GM18505 (cell line): ENCODE data around the gene JADE3.

Source experiments
- ATAC-seq: cut with Tn5 transposase; IDR thresholded peaks from one replicate; pipeline ENCODE4 v1.9.1; 2021; ENCODE audit not compliant: unreplicated experiment
- POLR2A ChIP-seq: IDR thresholded peaks from 4 replicates; pipeline ENCODE4 v1.6.1; 2011; ENCODE audit warnings: borderline replicate concordance; ENCODE audit not compliant: insufficient read depth, insufficient read length; ENCODE audit errors: extremely low read depth

JADE3 gene

DNA sequence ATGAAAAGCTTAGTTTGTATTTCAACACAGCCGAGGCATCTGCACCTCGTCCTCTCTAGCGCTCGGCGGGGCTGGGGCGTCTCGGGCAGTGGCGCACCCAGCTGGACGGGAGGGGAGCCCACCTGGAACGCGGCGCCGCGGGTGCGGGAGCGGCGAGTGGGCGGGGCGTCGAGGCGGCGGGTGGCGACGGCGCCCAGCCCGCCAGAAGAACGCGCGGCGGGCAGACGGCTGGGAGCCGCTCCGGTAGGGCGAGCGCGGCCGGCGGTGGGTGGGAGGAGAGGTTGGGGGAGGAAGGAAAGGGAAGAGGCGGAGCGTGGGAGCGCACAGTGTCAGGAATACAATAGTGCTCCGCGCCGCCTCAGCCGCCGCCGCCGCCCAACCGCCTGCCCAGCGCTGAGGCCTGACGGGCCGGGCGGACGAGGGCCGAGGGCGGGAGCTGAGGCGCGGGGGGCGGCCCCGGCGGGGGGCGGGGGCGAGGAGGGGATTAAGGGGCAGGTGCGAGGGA is at the start of gene JADE3:
JADE3 (plus strand) TSS at position 324 of the 505 bp plus-strand sequence. CDS start 72,474 bp downstream, outside the sequence.
- TF ChIP-seq POLR2A: no peak
- no peak for ATAC-seq

DNA sequence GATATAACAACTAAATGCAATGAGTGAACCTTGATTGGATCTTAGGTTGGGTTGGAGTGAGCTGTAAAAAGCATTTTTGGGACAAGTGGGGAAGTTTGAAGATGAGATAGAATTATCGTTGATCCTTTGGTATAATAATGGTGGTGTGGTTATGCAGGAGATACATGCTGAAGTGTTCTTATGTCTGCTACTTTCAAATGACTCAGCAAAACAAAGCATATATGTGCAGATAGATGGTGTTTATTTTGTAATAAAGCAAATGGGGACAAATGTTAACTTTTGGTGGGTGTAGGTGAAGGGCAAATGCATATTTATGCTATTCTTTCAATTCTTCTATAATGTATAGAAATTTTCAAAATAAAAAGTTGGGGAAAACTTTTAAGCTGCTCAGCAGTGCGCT is 49.1 kb upstream of the JADE3 start:
- TF ChIP-seq POLR2A: no peak
- no peak for ATAC-seq

DNA sequence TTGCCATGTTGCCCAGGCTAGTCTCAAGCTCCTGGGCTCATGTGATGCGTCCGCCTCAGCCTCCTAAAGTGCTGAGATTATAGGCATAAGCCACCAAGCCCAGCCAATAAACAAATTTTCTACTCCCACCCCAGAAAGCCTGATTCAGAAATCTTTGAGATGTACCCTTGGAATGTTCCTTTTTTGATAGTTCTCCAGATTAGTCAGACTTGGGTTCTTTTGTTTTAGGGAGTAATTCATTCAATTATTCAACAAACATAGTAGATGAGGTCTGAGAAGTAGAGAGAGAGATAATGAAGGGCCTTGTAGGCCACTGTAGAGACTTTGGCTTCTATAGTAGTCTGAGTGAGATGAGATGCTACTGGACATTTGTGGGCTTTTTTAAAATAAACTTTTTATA is 47.6 kb upstream of the JADE3 start:
- ATAC-seq: no peak

DNA sequence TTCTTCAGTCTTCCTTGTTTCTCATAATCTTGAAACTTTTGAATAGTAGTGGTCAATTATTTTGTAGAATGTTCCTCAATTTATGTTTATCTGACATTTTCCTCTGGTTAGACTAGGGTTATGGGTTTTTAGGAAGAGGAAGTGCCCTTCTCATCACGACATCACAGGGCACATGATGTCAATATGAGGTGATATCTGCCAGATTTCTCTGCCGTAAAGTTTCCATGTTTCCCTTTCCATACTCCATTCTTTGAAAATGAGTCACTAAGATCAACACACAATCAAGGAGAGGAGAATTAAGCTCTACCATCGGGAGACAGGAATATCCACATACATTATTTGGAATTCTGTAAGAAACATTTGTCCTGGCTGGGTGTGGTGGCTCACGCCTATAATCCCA is 46.9 kb upstream of the JADE3 start:
- no peak for TF ChIP-seq POLR2A
- no peak for ATAC-seq

More for the DNA sequence above, 47.6 kb upstream of the JADE3 start:
- TF ChIP-seq POLR2A: no peak

DNA sequence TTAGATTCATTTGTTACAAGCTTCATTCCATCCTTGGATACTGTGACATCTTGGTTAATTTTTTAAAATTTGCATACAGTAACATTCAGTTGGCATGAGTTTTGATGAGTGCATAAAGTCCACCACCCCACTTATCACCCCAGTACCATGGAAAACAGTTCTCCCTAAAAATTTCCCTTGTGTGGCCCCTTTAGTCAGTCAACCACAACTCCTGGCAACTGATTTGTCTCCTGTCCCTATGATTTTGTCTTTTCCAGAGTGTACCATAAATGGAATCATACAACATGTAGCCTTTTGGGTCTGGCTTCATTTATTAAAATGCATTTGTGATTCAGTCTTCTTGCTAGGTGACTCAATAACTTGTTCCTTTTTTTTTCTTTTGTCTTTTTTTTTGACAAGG is 45.5 kb upstream of the JADE3 start:
- no peak for TF ChIP-seq POLR2A
- no peak for ATAC-seq

DNA sequence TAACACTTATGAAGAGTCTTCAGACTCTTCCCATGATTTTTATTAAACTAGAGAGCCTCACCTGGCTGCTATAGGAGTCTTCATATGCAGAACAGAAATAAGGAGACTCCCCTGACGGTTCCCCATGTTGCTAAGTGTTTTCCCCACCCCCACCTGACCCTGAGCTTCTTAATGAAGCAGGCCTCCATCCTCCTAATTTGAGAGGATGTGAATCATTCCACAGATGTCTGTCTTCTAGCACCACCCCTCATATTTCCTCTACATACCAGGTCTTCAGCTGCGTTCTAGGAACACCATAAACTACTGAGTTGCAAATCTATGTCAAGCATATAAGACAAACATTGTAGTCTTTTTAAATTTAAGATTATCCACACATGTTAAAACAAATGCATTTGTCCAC is 38.5 kb upstream of the JADE3 start:
- ATAC-seq: no peak

DNA sequence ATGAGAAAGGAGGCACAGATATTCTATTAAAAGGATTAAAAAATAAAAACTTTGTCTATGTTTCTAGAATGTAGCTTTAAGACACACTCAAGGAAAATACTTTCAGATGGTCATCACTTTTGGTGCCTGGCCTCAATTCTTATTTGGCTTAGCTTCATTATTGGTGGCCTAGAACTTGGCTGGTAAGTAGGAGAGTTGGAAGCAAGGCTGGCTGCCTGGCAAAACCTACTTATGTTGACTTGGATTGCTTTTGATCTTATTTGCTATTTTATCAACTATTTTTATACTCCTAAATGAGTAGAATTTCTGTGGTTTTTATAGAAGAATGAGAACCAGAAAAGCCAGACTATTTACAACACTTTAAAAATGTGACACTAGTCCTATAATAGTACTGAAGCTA is 35.3 kb upstream of the JADE3 start:
- ATAC-seq: no peak
- TF ChIP-seq POLR2A: no peak

More for the DNA sequence above, 38.5 kb upstream of the JADE3 start:
- no peak for TF ChIP-seq POLR2A

DNA sequence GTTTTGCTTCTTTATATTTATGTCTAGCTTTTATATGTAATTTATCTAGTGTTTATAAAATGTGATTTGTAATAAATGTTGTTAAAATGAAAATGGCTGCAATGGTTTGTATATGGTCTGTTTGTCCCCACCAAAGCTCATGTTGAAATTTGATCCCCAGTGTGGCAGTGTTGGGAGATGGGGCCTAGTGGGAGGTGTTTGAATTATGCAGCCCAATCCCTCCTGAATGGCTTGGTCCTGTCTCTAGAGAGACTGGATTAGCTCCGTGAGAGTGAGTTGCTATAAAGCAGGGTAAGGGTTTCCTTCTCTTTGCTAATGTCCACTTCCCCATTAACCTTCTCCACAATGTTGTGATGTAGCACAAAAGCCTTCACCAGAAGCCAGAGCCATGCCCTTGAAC is 30.0 kb upstream of the JADE3 start:
- TF ChIP-seq POLR2A: no peak
- no peak for ATAC-seq

DNA sequence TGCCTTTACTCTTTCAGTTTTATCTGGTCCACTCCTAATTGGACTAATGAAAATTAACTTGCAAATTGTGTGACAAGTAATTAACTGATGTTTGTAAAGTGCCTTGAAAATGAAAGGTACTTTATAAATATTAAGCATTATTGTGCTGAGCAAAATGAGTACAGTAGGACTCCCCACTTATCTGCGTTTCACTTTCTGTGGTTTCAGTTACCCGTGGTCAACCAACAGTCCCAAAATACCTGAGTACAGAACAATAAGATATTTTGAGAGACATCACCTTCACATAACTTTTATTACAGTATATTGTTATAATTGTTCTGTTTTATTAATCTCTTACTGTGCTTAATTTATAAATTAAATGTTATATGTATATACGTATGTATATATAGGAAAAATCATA is 27.4 kb upstream of the JADE3 start:
- ATAC-seq: no peak
- no peak for TF ChIP-seq POLR2A

DNA sequence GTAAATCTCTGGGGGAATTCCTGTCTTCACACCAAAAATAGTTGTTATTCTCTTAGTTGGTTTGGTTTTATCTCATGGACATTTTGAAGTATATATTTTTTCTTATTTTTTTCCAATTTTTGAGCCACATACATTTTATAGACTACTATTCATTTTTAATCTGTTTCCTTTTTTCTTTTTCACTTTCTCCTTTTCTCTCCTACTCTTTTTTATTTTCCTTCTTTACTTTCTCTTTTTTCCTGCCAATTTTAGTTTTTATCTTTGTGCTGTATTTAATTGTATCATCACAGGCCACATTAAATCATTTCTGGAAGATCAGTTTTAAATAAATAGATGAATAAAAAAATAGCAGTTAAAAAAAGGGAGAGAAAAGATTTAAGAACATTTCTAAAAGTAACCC is 14.0 kb upstream of the JADE3 start:
- ATAC-seq: no peak
- TF ChIP-seq POLR2A: no peak

DNA sequence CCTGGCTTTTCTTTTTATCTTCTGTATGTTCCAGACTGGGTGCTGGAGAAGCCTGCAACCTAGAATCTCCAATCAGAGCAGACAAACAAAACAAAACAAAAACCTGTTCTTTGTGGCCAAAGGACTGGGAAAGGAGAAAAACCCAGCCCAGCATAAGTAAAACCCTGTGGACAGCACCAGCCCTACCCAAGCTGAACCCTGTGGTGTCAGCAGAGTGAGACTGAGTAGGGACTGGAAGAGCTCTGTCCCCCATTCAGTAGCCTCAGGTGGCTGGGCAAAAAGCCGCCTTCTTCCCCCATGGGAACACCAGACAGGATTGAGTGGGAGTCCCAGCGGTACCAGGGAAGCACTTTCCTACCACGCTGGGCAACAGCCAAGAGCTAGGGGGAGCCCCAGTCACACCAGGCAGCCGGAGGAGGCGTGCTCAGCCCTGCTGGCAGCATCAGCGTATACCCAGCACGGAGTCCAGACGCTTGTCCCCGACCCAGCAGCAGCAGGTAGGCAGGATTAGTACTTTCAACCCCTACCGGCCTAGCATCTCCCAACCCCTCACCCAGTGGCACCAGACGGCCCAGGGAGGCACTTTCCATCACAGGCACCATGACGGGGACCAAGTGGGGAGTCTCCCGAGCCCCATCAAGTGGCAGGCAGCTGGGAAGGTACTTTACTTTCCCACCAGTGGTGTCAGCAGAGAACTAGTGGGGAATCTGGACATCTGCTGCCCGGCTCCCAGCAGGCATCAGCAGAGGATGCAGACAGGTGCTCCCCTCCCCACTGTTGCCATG is 8.6 kb upstream of the JADE3 start:
- peak; percentile 89 for ATAC-seq
- no peak for TF ChIP-seq POLR2A

DNA sequence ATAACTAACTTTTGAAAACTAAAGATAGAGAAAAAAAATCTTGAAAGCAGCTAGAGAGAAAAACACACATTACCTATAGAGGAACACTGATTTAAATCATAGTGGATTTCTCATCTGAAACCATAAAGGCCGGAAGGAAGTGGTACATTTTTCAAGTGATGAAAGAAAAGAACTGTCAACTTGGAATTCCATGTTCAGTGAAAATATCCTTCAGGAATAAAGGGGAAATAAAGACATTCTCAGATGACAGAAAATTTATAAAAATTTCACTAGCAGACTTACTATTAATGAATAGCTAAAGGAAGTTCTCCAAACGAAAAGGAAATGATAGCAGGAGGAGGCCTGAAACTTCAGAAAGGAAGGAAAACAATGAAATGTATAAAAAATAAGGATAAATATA is 7.6 kb upstream of the JADE3 start:
- ATAC-seq: no peak
- TF ChIP-seq POLR2A: no peak

DNA sequence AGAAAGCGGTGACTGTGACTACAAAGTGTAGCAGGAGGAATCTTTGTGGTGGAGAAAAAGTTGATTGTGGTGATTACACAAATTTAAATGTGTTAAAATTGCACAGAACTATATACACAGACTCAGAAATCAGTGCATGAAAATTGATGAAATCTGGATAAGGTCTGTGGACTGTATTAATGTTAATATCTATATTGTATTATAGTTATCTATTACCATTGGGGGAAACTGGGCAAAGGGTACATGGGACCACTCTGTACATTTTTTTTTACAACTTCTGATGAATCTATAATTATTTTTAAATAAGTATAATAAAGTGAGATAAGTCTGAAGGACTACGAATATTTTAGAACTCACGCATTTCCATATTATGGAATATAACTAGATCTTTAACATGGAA is 1.8 kb upstream of the JADE3 start:
- no peak for TF ChIP-seq POLR2A
- ATAC-seq: no peak
